HG03460 (cell line): Measurements from ENCODE around the gene FAM161B.
"Not testable (repeated sequence)": the region's sequence is repeated elsewhere in the genome, so short reads cannot be mapped to it uniquely, and the experiment has no call there.

Source experiments
- ATAC-seq: cut with Tn5 transposase; IDR thresholded peaks from one replicate; pipeline ENCODE4 v1.9.1; 2021; ENCODE audit not compliant: unreplicated experiment

The FAM161B gene, protein sequence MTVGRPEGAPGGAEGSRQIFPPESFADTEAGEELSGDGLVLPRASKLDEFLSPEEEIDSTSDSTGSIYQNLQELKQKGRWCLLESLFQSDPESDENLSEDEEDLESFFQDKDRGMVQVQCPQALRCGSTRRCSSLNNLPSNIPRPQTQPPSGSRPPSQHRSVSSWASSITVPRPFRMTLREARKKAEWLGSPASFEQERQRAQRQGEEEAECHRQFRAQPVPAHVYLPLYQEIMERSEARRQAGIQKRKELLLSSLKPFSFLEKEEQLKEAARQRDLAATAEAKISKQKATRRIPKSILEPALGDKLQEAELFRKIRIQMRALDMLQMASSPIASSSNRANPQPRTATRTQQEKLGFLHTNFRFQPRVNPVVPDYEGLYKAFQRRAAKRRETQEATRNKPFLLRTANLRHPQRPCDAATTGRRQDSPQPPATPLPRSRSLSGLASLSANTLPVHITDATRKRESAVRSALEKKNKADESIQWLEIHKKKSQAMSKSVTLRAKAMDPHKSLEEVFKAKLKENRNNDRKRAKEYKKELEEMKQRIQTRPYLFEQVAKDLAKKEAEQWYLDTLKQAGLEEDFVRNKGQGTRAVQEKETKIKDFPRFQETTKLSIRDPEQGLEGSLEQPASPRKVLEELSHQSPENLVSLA

DNA sequence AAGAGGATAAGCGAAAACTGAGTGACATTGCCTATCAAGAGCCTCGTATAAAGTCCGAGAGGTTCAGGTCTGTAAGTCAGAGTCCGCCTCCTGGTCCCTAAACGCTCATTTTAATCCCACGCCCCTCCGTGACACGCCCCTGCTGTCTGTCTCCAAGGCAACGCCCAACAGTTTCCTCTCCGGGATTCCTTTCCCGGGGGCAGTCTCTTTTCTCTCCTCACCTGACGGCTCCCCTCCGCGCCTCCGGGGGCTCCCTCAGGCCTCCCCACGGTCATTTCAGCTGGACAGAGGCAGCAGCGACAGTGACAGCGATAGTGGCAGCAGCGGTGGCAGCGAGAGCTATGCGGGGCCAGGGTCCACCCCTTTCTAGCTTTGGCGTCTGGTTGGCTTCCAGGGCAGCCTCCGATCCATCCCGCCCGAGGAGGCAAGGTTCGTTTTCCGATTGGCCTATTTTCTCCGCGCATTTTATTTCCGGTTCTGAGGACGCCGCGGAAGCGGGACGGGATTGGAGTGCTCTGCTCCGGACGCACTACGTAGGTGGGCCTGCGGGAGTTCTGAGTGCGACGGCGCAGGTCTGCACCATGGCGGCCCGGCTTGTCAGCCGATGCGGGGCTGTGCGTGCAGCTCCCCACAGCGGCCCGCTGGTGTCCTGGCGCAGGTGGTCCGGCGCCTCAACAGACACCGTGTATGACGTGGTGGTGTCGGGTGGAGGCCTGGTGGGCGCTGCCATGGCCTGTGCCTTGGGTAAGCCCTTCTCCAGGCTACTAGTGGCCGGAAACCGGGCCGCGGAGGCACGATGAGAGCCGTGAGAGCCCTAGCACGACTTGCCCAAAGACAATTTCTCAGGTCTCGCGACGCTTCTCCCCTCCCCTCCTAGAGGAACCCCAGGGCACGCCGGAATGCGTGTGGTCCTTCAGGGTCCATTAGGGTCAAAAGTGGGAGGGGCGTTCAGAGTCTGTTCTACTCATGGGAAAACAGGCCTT is at the start of gene FAM161B, which contains the start of gene COQ6:
TSS of gene FAM161B (minus strand) at position 343 of the 983 bp plus-strand sequence. CDS start at position 275, 68 bp downstream.
TSS of gene COQ6 (plus strand) at position 551 of the 983 bp plus-strand sequence. CDS start at position 582, 31 bp downstream.
- peak; percentile 88 for ATAC-seq

- ATAC-seq: no peak
Observed at GRCh38 chr14:73998726-73999125, 48.8 kb upstream of the FAM161B start.

DNA sequence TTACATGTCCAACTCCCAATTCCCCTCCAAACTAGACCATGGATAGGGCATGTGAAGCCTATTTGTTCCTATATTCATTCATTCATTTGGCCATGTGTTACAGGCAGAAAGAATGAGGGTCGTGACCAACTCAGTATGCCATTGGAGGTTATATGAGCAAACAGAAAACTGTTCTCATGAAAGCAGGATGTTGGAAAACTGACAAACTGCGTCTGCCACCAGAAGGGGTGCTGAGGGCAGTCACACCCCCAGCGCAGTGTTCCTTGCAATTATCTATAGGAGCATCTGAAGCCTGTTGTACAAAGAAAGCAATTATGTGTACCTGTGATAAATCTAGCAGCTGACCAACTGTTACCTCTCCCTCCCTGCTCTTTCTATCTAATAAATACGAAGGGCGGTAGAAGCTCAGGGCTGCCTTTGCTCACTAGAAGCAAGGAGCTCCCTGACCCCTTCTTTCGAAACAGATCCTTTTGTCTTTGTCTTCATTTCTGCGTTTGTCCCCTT is 48.1 kb upstream of the FAM161B start:
- ATAC-seq: no peak

GRCh38 chr14:73997108-73997943 is 47.4 kb upstream of the FAM161B start:
- ATAC-seq: no peak

GRCh38 chr14:73996731-73997107 is 46.8 kb upstream of the FAM161B start:
- no peak for ATAC-seq

DNA sequence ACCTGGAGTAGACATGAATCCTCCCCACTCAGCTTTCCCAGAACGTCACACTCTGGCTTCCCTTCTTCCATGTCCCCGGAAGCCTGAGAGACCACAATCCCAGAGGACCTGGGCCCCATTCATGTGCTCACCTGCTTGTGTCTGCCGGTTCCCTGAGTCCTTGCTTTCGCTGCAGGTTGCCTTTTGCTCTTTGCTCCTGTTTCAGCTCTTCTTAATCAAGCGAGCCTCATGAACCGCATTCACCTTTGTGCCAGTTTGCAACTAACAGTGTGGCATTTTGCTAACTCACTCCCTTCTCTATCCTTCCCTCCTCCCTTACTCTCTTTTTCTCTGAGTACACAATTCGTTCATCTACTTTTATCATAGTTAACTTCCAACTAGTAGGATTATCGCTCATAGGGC is 46.1 kb upstream of the FAM161B start:
- ATAC-seq: no peak

DNA sequence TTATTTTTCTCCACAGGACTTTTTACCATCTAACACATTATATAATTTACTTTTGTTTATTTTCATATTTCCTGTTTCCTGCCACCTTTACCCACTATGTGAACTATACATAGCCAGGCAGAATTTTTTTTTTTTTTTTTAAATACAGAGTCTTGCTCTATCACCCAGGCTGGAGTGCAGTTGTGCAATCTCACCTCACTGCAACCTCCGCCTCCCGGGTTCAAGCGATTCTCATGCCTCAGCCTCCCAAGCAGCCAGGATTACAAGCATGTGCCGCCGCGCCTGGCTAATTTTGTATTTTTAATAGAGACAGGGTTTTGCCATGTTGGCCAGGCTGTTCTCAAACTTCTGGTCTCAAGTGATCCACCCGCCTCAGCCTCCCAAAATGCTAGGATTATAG is 45.0 kb upstream of the FAM161B start:
- not testable (repeated sequence) for ATAC-seq

DNA sequence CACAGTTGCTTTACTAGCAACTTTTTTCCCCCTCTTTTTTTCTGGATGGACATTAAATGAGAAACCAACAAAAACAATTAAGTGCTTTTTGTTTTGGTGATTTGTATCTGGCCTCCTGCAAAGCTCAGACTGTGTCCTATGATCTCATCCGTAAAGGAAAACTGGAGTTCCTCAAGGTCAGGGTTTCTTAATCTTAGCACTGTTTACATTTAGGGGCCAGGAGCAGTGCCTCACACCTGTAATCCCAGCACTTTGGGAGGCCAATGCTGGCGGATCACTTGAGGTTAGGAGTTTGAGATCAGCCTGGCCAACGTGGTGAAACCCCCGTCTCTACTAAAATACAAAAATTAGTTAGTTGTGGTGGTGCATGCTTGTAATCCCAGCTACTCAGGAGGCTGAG is 41.2 kb upstream of the FAM161B start:
- ATAC-seq: no peak

- ATAC-seq: not testable (repeated sequence)
Observed at GRCh38 chr14:73988656-73989055, 38.8 kb upstream of the FAM161B start.

- ATAC-seq: no peak
Observed at GRCh38 chr14:73988065-73988464, 38.2 kb upstream of the FAM161B start.

GRCh38 chr14:73977896-73978295 is 28.0 kb upstream of the FAM161B start:
- no peak for ATAC-seq

DNA sequence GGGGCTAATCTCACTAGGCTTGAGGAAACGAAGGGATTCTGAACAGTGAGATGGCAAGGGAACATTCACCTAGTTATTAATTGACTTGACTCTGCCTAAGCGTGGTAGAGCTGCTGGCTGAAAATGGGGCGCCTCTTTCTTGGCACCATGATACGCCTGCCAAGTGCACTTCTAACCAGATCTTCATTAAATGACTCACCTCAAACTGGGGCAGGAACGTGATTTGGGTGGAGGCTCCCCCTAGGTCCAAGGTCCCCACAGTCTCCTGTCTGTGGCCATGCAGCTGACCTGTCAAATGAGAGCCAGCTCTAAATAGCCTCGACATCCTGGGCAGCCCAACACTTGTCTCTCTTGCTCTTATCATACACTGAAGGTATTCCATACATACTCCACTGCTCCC is 26.2 kb upstream of the FAM161B start:
- ATAC-seq: no peak

DNA sequence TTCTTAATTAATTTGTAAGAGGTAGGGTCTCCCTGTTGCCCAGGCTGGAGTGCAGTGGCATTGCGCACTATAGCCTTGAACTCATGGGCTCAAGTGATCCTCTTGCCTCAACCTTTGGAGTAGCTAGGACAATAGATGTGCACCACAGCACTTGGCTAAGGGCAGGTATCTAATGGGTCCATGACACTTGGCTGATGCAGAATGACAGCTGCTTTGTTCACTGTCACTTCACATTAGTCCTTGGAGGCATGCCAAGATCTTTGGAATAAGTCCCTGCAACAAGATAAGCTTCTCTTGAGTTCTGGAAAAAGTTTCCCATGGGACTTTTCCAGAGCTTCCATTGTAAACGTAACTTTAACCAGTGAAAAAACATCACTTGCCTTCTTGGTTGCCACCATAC is 23.6 kb upstream of the FAM161B start:
- no peak for ATAC-seq

DNA sequence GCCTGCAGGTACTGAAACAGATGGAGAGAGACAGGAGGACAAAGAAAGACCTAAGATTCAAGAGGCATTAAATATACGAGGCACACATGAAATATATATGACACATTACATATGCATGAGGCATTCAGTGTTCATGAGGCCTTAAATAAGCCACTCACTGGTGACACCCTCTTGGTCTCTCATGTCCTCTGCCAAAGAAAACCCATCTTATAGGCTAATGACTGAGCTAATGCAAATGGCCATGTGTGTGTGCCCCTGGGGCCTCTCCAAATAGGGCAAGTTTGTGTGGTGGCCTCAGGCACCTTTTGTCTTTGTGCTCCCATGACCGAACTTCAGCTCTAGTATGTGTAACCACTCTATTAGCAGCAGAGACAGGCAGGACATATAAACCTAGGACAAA is 19.0 kb upstream of the FAM161B start:
- ATAC-seq: no peak

- ATAC-seq: no peak
Observed at GRCh38 chr14:73965216-73965615, 15.3 kb upstream of the FAM161B start.

- ATAC-seq: no peak
Observed at GRCh38 chr14:73961192-73961591, 11.3 kb upstream of the FAM161B start.

- no peak for ATAC-seq
Observed at GRCh38 chr14:73958591-73958990, 8.7 kb upstream of the FAM161B start.

DNA sequence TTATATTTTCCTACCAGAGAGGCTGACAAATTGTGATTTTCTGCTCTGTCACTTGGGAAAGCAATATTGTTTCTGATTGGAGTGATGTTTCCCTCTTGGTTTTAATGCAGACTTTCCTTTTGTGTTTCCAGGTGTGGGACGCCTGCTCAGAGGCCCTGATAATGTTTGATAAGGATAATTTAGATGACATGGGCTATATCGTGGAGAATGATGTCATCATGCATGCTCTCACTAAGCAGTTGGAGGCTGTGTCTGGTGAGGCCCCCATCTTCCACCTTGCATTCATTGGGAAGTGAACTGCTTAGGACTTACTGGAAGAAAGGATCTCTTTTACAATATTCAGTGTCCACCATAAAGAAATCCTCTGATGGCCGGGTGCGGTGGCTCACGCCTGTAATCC is 5.8 kb upstream of the FAM161B start:
- no peak for ATAC-seq

DNA sequence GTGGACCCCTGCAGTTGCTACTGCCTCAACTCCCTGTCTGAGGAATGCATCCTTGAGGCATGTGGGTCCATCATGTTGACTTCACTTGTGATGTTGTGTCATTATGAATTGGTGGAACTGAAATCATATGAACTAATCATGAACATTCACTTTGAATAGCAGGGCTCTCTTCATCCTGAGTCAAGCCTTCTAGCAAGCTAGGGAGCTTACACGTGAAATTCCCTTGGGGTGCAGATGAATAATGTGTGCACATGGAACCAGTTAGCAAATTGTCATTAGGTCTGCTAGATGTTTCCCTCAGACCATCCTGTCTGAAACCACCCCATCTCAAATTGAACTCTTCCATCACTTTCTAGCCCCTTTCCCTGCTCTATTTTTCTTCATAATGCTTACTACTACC is 3.8 kb upstream of the FAM161B start:
- ATAC-seq: no peak

- no peak for ATAC-seq
Observed at GRCh38 chr14:73945159-73945670, 4.7 kb downstream of the FAM161B start.
